ENCODE measurements around the gene CREB5.

DNA sequence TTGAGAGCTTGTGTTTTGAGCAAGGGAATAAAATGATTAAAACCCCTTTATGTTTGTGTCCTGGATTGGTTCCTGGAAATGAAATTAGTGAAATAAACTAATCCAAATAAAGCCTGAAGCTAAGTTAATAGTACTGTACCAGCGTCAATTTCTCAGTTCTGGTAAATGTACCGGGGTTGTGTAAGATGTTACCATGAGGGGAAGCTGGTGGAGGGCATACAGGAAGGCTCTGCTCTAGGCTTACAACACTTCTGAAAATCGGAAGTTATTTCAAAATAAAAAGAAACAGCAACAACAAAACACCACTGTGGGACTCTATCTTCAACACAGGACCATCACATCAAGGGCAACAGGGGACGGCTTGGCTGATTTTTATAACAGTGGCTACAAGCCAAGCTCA is 257.0 kb downstream of the CREB5 start:
- TF ChIP-seq, protein P1, sequence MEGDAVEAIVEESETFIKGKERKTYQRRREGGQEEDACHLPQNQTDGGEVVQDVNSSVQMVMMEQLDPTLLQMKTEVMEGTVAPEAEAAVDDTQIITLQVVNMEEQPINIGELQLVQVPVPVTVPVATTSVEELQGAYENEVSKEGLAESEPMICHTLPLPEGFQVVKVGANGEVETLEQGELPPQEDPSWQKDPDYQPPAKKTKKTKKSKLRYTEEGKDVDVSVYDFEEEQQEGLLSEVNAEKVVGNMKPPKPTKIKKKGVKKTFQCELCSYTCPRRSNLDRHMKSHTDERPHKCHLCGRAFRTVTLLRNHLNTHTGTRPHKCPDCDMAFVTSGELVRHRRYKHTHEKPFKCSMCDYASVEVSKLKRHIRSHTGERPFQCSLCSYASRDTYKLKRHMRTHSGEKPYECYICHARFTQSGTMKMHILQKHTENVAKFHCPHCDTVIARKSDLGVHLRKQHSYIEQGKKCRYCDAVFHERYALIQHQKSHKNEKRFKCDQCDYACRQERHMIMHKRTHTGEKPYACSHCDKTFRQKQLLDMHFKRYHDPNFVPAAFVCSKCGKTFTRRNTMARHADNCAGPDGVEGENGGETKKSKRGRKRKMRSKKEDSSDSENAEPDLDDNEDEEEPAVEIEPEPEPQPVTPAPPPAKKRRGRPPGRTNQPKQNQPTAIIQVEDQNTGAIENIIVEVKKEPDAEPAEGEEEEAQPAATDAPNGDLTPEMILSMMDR (IDR thresholded peaks at IDR 0.05; ENCODE audit: borderline replicate concordance, extremely low read depth, low read length, poor library complexity, severe bottlenecking), result no peak
- no peak for TF ChIP-seq EZH2 (IDR thresholded peaks at IDR 0.05; ENCODE audit: borderline replicate concordance, low read depth, low read length, severe bottlenecking)

Measured in DND-41 (cell line).